Mucosa of descending colon (tissue), 3 donors: ENCODE data around the gene ARSA. TPM values are rescaled to one million over a fixed set of nuclear protein-coding genes. Genes with fewer than 3 reads are reported as not detected.
"Not testable (repeated sequence)": the region's sequence is repeated elsewhere in the genome, so short reads cannot be mapped to it uniquely, and the experiment has no call there.

ENCODE experiments used
- ATAC-seq: fragments of 200-7000 bp; cut with Tn5 transposase; one replicate; pipeline ENCODE4 v1.9.1; 2020; ENCODE audit warnings: mild to moderate bottlenecking, moderate library complexity
- DNase-seq, 3 donors: peaks; one replicate each; pipeline ENCODE4 v3.0.0-alpha.2; 2020
- H3K36me3 ChIP-seq: fragments of 200-600 bp; one replicate; pipeline ENCODE4 v1.8.0; 2021; ENCODE audit warnings: low read depth, mild to moderate bottlenecking
- H3K4me1 ChIP-seq: fragments of 200-600 bp; one replicate; pipeline ENCODE4 v1.8.0; 2021; ENCODE audit warnings: low read depth, mild to moderate bottlenecking
- H3K4me3 ChIP-seq: fragments of 200-600 bp; one replicate; pipeline ENCODE4 v1.8.0; 2021; ENCODE audit warnings: mild to moderate bottlenecking
- H3K9me3 ChIP-seq: fragments of 200-600 bp; one replicate; pipeline ENCODE4 v1.8.0; 2021; ENCODE audit warnings: mild to moderate bottlenecking
- CTCF ChIP-seq: fragments of 200-600 bp; IDR thresholded peaks from one replicate; pipeline ENCODE4 v1.8.0; 2022; ENCODE audit warnings: antibody characterized with exemption, mild to moderate bottlenecking
- intact Hi-C, 2 donors: fragments of 100-400 bp; cut with DNase I in 1 of 2; cut with micrococcal nuclease in 1 of 2; formaldehyde crosslinking; loops; one replicate each; pipeline versions ENCODE4 v1.11.0 to v1.11.1; 2022; cut with DNase I, micrococcal nuclease
- total RNA-seq, 3 donors: library from RNA; stranded (reverse); fragmentation: NEBNext Ultra II Directional in 2 of 3; extraction: Animal tissue kit (Norgen Biotek cat#: 25700) in 2 of 3; gene quantifications; one replicate each; pipeline versions ENCODE4 v1.2.1 to v1.2.4, GENCODE V29; 2021 to 2023
- donor health status: DM: no; HTN: no; CAD: no; lungs with moderate emphysema.
- donor health status: DM: no; HTN: no; CAD: no.
- donor health status: DM: no; HTN: yes; CAD: no.

Gene ARSA
- total RNA-seq, 3 donors from 2014 or later, result 64.6 to 87.9 (median 82.2) TPM

GRCh38 chr22:50611341-50612060 is 16.5 kb downstream of the ARSA start:
- Histone ChIP-seq H3K9me3 (no peaks in the 10 kb centered on the region), H3K4me3 (no peak overlapping the region), H3K4me1 (peaks cover 10% of the 10 kb centered on the region), H3K36me3 (no peaks in the 10 kb centered on the region)
- DNase-seq (no peak), ATAC-seq (no peak)
- no peak for TF ChIP-seq CTCF
- intact Hi-C loops, result no loop called here

GRCh38 chr22:50610581-50610980 is 17.4 kb downstream of the ARSA start:
- no peak for DNase-seq
- intact Hi-C loops, result no loop called here
- Histone ChIP-seq H3K9me3 (no peaks in the 10 kb centered on the region), H3K4me3 (no peak overlapping the region), H3K4me1 (peaks cover 10% of the 10 kb centered on the region), H3K36me3 (no peaks in the 10 kb centered on the region)
- no peak for ATAC-seq
- TF ChIP-seq CTCF, result no peak

GRCh38 chr22:50610041-50610451 is 17.9 kb downstream of the ARSA start:
- intact Hi-C loops, result no loop called here
- Histone ChIP-seq H3K36me3 (no peaks in the 10 kb centered on the region), H3K4me3 (no peak overlapping the region), H3K9me3 (no peaks in the 10 kb centered on the region), H3K4me1 (peaks cover 10% of the 10 kb centered on the region)
- TF ChIP-seq CTCF, result no peak
- ATAC-seq, result no peak
- no peak for DNase-seq

- H3K36me3 ChIP-seq, result no peaks in the 10 kb centered on the region
- H3K4me1 ChIP-seq, result peaks cover 10% of the 10 kb centered on the region
- H3K4me3 ChIP-seq, result no peak overlapping the region
- intact Hi-C loops, result no loop called here
- no peak for ATAC-seq
- H3K9me3 ChIP-seq, result no peaks in the 10 kb centered on the region
- no peak for TF ChIP-seq CTCF
- no peak for DNase-seq
Observed at GRCh38 chr22:50609599-50609998, 18.4 kb downstream of the ARSA start.

GRCh38 chr22:50608996-50609395 is 19.0 kb downstream of the ARSA start:
- ATAC-seq (no peak), DNase-seq (no peak)
- intact Hi-C loops, result no loop called here
- peaks cover 10% of the 10 kb centered on the region for H3K4me1 ChIP-seq
- no peak overlapping the region for H3K4me3 ChIP-seq
- H3K9me3 ChIP-seq, result no peaks in the 10 kb centered on the region
- no peaks in the 10 kb centered on the region for H3K36me3 ChIP-seq
- TF ChIP-seq CTCF, result no peak

GRCh38 chr22:50608058-50608840 is 19.7 kb downstream of the ARSA start:
- ATAC-seq, DNase-seq, intact Hi-C loops, H3K4me3 ChIP-seq, H3K9me3 ChIP-seq, H3K36me3 ChIP-seq, H3K4me1 ChIP-seq: not testable (repeated sequence)
